HUES6 (cell line): ENCODE measurements around the gene GLRA3.

Source experiments
- H3K27ac ChIP-seq: 2 replicates; pipeline ENCODE4 v1.7.0; 2013; ENCODE audit warnings: low read depth, mild to moderate bottlenecking, low read length, inconsistent platforms
- H3K27me3 ChIP-seq: 2 replicates; pipeline ENCODE4 v1.6.1; 2013; ENCODE audit warnings: low read length; ENCODE audit not compliant: control insufficient read depth, insufficient read depth
- H3K36me3 ChIP-seq: 2 replicates; pipeline ENCODE4 v1.6.1; 2013; ENCODE audit warnings: low read length; ENCODE audit not compliant: control insufficient read depth, insufficient read depth
- H3K4me1 ChIP-seq: 2 replicates; pipeline ENCODE4 v1.6.1; 2013; ENCODE audit warnings: low read length; ENCODE audit not compliant: control insufficient read depth, insufficient read depth
- H3K4me3 ChIP-seq: 2 replicates; pipeline ENCODE4 v1.5.1; 2013; ENCODE audit warnings: low read depth, low read length
- H3K9ac ChIP-seq: one replicate; pipeline ENCODE4 v1.6.1; 2013; ENCODE audit warnings: mild to moderate bottlenecking, low read length
- H3K9me3 ChIP-seq: 2 replicates; pipeline ENCODE4 v1.6.1; 2013; ENCODE audit warnings: low read depth, low read length; ENCODE audit not compliant: control insufficient read depth, insufficient read depth

GLRA3 gene

DNA sequence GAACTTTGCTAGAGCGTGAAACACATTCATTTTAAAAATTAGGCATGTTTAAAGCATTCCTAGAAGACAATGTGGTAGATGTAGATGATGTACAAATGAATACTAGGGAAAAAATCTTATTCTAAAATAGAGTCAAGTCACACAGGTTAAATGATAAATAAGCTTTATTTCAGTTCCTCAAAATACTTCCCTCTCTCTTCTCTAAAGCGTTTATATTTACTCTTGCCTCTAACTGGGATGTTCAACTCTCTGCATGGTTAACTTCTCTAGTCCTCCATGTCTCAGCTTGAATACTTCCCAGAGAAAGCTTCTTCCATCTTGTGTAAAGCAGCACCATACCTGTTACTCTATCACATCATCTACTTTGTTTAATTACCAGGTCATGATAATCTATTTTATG lies 30.9 kb upstream of the GLRA3 start:
- H3K27ac ChIP-seq, result no peak overlapping the region
- no peaks in the 10 kb centered on the region for H3K9me3 ChIP-seq
- no peak overlapping the region for H3K9ac ChIP-seq

GRCh38 chr4:174856926-174857800 lies 28.1 kb upstream of the GLRA3 start:
- Histone ChIP-seq H3K27me3 (no peaks in the 10 kb centered on the region), H3K27ac (no peak overlapping the region), H3K9ac (no peak overlapping the region), H3K36me3 (no peaks in the 10 kb centered on the region), H3K4me1 (no peaks in the 10 kb centered on the region), H3K9me3 (no peaks in the 10 kb centered on the region), H3K4me3 (no peak overlapping the region)

More for the DNA sequence above, 30.9 kb upstream of the GLRA3 start:
- Histone ChIP-seq H3K27me3 (no peaks in the 10 kb centered on the region), H3K4me1 (no peaks in the 10 kb centered on the region), H3K36me3 (no peaks in the 10 kb centered on the region), H3K4me3 (no peak overlapping the region)

- H3K9ac ChIP-seq, result no peak overlapping the region
- no peak overlapping the region for H3K4me3 ChIP-seq
- no peak overlapping the region for H3K27ac ChIP-seq
- no peaks in the 10 kb centered on the region for H3K36me3 ChIP-seq
- H3K9me3 ChIP-seq, result no peaks in the 10 kb centered on the region
- no peaks in the 10 kb centered on the region for H3K27me3 ChIP-seq
- H3K4me1 ChIP-seq, result no peaks in the 10 kb centered on the region
These were observed 26.0 kb upstream of the GLRA3 start for GRCh38 chr4:174855050-174855449.

DNA sequence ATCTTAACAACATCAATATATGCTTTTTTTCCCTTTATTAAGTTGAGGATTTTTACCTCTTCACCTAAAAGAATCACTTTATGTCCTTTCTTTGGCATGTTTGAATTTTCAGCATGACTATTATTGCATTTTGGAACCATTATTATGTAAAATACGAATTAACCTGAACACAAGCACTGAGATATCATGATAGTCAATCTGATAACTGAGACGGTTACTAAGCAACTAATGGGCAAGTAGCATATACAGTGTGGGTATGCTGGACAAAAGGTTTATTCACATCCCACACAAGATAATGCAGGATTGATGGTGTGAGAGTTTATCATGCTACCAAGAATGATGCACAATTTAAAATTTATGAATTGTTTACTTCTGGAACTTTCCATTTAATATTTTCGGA lies 24.6 kb upstream of the GLRA3 start:
- no peak overlapping the region for H3K27ac ChIP-seq
- H3K9me3 ChIP-seq, result no peaks in the 10 kb centered on the region
- H3K9ac ChIP-seq, result no peak overlapping the region
- no peaks in the 10 kb centered on the region for H3K4me1 ChIP-seq
- no peak overlapping the region for H3K4me3 ChIP-seq
- no peaks in the 10 kb centered on the region for H3K27me3 ChIP-seq
- H3K36me3 ChIP-seq, result no peaks in the 10 kb centered on the region

DNA sequence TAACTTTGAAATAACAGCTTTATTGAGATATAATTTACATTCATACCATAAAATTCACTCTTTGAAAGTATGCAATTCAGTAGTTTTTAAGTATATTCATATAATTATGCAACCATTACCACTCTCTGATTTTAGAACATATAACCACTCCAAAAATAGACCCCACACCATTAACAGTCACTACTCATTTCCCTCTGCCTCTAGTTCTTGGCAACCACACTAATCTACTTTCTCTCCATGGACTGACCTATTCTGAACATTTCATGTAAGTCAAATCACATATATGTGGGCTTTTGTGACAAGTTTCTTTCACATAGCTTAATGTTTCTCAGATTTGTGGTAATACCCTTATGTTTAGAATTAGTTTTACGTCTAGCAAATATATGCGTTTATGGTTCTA lies 19.5 kb upstream of the GLRA3 start:
- H3K36me3 ChIP-seq, result no peaks in the 10 kb centered on the region
- H3K9ac ChIP-seq, result no peak overlapping the region
- no peaks in the 10 kb centered on the region for H3K27me3 ChIP-seq
- no peak overlapping the region for H3K27ac ChIP-seq
- H3K9me3 ChIP-seq, result no peaks in the 10 kb centered on the region
- no peaks in the 10 kb centered on the region for H3K4me1 ChIP-seq
- H3K4me3 ChIP-seq, result no peak overlapping the region

DNA sequence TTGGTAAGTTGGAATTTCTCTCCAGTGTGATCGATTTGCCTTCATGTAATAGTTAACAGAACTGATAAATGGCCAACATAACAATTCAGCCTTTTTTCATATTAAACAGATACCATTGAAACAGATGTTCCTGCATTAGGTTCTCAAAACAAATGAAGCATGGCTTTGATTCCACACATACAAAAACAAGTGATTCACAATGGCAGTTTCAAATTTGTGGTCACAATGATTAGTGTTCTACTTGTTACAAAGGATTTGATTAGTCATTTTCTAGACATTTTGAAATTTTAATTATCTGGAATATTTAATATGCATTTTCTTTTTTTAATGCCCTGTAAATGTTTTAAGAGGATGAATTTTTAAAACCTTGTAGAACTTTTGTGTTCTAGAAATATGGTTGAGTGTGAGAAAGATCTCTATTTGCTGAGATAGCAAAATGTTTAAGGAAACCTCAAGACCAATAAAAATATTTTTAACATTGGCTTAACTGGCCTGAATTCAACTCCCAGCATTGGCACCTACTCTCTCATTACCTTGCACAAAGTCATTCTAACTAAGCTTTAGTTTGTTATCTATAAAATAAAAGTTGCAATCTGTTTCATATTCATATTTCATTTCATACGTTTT lies 18.9 kb upstream of the GLRA3 start:
- Histone ChIP-seq H3K27me3 (no peaks in the 10 kb centered on the region), H3K9me3 (no peaks in the 10 kb centered on the region), H3K4me3 (no peak overlapping the region), H3K36me3 (no peaks in the 10 kb centered on the region), H3K9ac (no peak overlapping the region), H3K4me1 (no peaks in the 10 kb centered on the region), H3K27ac (no peak overlapping the region)

GRCh38 chr4:174835536-174835935 lies 6.5 kb upstream of the GLRA3 start:
- no peaks in the 10 kb centered on the region for H3K36me3 ChIP-seq
- H3K9me3 ChIP-seq, result no peaks in the 10 kb centered on the region
- H3K9ac ChIP-seq, result no peak overlapping the region
- H3K4me3 ChIP-seq, result no peak overlapping the region
- no peaks in the 10 kb centered on the region for H3K27me3 ChIP-seq
- H3K27ac ChIP-seq, result no peak overlapping the region
- no peaks in the 10 kb centered on the region for H3K4me1 ChIP-seq

GRCh38 chr4:174834477-174834876 lies 5.4 kb upstream of the GLRA3 start:
- Histone ChIP-seq H3K4me3 (no peak overlapping the region), H3K27ac (no peak overlapping the region), H3K9ac (no peak overlapping the region), H3K36me3 (no peaks in the 10 kb centered on the region), H3K9me3 (no peaks in the 10 kb centered on the region), H3K4me1 (no peaks in the 10 kb centered on the region), H3K27me3 (no peaks in the 10 kb centered on the region)

DNA sequence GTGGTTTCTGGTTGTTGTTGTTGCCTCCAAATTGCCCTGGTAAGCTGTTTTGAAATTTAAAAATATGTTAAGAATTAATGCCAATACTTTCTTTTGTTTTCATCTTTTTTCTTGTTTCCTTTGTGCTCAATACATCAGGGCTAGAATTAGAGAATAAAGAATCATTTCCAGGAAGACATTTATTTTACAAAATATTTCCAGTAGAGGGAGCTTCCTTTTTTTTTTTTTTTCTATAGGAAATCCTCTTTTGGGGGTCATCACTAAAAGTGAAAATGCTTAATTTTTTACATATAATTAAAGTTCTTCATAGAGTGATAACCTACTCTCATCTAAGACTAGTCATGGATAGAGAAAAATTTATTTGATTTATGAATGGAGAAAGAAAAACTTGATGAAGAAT lies 2.4 kb downstream of the GLRA3 start:
- Histone ChIP-seq H3K4me3 (no peak overlapping the region), H3K9me3 (no peaks in the 10 kb centered on the region), H3K36me3 (no peaks in the 10 kb centered on the region), H3K27me3 (no peaks in the 10 kb centered on the region), H3K27ac (no peak overlapping the region), H3K9ac (no peak overlapping the region), H3K4me1 (no peaks in the 10 kb centered on the region)

GRCh38 chr4:174815282-174815681 lies 13.8 kb downstream of the GLRA3 start:
- H3K27me3 ChIP-seq, result no peaks in the 10 kb centered on the region
- no peak overlapping the region for H3K27ac ChIP-seq
- H3K9ac ChIP-seq, result no peak overlapping the region
- 0 out of 2 replicates have a peak, but pooled peaks cover 3% of the 10 kb centered on the region for H3K4me1 ChIP-seq
- H3K4me3 ChIP-seq, result no peak overlapping the region
- peaks cover 26% of the 10 kb centered on the region for H3K9me3 ChIP-seq
- H3K36me3 ChIP-seq, result no peaks in the 10 kb centered on the region

- no peak overlapping the region for H3K27ac ChIP-seq
- H3K4me3 ChIP-seq, result no peak overlapping the region
- no peaks in the 10 kb centered on the region for H3K27me3 ChIP-seq
- H3K9ac ChIP-seq, result no peak overlapping the region
- 0 out of 2 replicates have a peak, but pooled peaks cover 3% of the 10 kb centered on the region for H3K4me1 ChIP-seq
- H3K9me3 ChIP-seq, result peaks cover 26% of the 10 kb centered on the region
- no peaks in the 10 kb centered on the region for H3K36me3 ChIP-seq
These were observed 15.8 kb downstream of the GLRA3 start for GRCh38 chr4:174813292-174813691.
